Hematopoietic multipotent progenitor cell treated with erythropoietin and hydrocortisone succinate and interleukin-3 and kit ligand, for 8 days (in vitro differentiated cells): ENCODE results near the gene TREH.
"Not testable (repeated sequence)": the region's sequence is repeated elsewhere in the genome, so short reads cannot be mapped to it uniquely, and the experiment has no call there.

Experiments used
- DNase-seq: peaks from one replicate; pipeline ENCODE4 v3.0.0-alpha.2; 2015

TREH gene

DNA sequence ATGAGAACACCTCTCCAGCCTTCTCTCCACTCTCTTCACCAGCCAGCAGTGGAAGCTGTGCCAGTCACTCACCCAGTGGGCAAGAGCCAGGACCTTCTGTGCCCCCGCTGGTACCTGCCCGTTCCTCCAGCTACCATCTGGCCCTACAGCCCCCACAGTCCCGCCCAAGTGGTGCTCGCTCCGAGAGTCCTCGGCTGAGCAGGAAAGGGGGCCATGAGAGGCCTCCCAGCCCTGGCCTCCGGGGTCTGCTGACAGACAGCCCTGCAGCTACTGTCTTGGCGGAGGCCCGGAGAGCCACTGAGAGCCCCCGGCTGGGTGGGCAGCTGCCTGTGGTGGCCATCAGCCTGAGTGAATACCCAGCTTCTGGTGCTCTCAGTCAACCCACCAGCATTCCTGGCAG is 51.9 kb downstream of the TREH start:
- no peak for DNase-seq

DNA sequence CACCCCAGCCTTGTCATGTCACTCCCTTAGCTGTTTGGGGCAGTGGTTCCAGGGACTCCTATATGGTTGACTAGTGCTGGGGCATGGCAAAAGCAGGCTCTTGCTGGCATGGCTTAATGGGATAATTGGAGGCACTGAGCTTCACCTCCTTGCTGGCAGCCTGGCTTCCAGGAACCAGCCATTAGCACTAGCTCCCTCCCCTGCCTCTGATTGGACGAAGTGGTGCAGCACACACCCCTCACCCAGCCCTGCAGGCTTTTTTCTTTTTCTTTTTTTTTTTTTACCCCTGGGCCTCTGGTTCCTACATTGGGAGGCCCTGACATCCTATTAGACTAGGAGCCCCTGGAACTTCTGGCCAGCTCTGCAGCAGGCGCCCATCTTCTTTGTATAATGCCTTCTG is 53.5 kb downstream of the TREH start:
- peak; percentile 36 for DNase-seq

- DNase-seq = no peak
These were observed 54.3 kb downstream of the TREH start for GRCh38 chr11:118625036-118625690.

- no peak for DNase-seq
These were observed 56.2 kb downstream of the TREH start for GRCh38 chr11:118623269-118623655.

- no peak for DNase-seq
These were observed 56.8 kb downstream of the TREH start for GRCh38 chr11:118622376-118623268.

DNA sequence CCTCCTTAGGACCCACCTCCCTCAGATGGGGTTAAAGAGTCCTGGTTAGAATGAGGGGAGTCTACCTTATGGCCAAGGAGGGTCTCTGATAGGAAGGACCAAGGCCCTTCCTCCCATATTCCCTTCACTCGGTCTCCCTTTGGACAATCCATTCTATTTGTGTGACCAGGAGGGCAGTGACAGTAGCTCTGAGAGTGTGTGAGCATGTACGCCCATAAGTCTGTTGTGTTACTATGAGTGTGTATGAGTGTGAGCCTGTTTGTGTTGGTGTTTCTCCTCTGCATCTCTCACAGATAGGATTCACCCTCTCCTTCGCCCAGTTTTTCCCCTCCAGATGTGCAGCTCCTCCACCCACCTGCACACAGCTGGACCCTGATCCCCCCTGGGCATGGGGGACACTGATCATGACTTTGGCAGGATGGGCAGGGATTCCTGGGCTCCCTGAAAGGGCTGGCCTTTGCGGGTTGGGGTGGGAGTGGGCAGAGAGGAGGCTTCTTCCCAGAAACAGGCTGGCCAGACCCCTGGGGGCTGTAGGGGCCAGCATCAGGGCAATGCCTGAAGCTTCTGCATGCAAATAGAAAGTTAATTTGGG is 57.6 kb downstream of the TREH start:
- no peak for DNase-seq

DNA sequence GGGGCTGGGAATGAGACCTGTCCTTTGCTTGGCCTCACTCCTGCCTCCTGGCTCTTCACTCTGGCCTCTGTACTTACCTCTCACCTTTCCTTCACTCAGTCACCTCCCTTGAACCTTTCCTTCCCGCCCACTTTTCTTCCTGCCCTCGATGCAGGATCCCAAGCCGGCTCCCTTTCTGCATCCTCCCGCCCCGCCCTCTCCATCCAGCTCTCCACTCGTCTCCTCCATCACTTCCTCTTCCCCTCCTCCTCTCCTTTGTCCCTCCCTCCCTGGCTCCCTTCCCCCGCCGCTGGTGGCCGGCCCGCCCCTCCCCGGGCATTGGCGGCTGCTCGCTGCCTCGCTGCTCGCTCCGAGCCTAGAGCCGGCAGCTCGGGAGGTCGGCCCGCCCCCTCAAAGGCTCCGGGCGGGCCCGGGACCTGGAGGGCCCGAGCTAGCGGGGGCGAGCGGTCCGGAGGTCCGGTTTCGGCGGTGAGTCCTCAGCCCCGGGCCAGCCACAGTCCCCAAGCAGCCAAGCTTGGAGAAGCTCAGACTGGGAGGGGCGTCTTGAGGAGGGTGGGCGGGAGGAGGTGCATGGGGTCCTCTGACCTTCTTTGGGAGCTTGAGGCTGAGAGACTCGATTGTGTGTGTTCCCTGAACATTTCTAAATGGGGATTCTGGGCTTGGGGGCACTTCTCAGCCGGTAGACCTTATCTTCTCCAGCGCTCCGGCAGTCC is 58.2 kb downstream of the TREH start:
- peak; percentile 24 for DNase-seq

DNA sequence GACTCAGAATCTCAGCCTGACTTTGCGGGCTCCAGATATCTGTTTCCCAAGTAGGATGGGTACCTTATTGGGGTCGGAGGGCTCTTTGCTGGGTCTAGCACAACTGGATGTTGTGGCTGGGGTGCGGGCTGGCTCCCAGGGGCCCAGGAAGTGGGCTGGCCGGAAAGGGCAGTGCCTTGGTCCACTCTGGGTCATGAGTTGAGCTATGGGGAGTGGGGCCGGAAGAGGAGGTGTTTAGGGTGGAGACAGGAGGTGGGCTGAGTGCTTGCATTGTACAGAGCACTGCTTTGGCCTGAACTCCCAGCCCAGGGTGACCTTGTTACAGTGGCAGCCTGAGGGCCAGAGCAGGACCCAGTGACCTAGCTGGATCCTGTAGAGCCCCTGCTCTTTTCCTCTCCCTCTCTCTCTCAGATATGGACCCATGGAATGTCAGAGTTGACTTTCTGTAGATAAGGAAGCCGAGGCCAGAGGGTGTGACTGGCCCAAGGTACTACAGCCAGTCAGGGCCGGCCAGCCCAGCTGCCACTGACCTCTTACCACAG is 58.9 kb downstream of the TREH start:
- DNase-seq = no peak

DNA sequence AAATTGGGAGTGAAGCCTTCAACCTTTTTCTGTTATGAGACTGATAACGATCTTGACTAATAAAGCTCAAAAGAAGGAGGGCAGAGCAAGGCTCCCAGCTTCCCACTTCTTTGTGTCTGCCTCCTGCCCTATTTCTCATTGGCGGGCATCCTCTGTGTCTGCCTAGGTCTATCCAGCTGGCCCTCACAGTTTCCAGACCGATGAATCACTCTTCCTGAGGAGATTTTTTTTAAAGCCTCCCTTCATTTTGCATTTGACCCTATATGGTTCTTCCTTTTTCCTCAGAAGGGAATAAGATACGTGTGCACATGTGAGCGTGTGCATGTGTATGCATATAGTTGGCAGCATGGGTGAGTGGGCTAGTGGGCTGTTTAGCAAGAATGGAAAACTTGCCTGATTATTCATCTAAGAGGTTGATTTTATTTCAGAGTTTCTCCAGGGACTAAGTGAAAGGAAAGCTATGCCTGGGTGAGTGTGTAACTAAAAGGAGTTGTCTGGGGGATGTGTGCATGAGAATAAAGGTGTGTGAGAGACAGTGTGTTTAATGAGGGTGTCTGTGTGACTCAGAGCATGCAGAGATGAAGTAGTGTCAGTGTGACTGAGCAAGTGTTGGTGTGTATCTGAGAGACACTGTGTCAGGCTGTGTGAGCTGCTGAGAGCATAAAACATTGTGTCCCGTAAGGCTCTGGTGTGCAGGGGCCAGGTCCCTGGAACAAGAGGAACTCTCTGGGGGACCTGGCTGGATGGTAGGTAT is 59.8 kb downstream of the TREH start:
- DNase-seq = no peak

- DNase-seq = no peak
These were observed 60.5 kb downstream of the TREH start for GRCh38 chr11:118618991-118619375.

GRCh38 chr11:118618115-118618990 is 61.1 kb downstream of the TREH start:
- no peak for DNase-seq

- DNase-seq = no peak
These were observed 63.5 kb downstream of the TREH start for GRCh38 chr11:118615976-118616371.

DNA sequence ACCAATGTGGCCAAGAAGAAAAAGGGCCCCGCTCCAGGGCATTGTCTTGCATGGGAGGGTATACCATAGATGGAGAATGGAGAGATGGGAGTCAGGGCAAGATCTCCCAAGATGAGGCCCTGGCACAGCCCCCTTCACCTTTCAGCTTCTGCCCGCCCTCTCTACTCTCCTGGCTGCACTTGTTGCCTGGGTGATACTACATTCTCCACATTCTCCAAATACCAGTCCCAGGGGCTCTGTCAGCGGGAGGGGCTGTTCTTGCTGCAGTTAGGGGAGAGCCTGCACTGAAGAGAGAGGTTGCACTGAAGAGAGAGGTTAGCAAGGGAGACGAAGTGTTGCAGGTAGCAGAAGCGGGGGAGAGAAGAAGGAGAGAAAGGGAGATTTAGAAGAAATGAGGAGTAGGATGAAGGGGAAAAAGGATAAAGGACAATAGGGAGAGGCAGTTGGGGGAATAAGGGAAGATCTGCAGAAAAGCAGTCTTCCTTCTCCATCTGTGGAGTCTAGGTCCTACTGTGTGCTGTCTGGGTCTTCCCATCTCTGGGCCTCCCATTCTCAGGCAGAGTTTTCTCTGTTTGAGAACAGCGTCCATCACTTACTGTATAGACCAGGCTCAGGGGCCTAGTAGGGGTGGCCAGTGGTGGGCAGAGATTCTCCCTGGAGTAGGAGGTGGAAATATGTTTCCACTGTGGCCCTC is 64.0 kb downstream of the TREH start:
- no peak for DNase-seq

DNA sequence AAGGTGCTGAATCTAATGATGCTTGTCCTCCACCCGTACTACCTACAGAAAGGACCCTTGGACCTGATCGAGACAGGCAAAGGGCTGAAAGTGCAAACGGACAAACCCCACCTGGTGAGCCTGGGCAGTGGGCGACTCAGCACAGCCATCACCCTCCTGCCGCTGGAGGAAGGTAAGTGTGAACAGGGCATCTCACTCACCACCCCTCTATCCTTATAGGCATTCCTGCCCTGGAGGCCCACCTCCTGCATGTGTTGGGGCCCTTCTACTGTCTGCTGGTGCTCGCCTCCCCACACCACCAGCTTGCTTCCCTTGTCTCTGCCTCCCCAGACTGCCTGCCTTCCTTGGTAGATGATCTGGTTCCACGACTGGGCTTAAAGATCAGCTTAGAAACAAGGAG is 64.9 kb downstream of the TREH start:
- no peak for DNase-seq

DNA sequence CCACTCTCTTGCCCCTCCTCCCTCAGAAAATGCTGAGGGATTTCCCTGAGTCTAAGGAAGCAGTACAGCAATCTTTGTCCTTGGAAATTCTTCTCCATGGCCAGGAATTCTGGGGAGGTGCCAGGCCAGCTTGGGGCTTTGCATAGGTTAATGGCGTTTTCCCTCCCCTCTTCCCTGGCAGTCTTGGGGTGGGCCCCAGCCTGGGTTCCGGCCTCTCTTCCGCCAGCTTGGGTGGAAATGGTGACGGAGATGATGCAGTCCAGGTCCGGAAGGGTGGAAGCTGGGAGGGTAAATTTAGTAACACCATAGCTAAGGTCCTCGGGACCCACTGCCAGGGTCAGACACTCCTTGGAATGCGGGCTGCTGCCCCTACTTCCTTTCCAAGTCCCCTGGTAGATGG is 67.1 kb downstream of the TREH start:
- no peak for DNase-seq

GRCh38 chr11:118611433-118611795 is 68.0 kb downstream of the TREH start:
- DNase-seq = not testable (repeated sequence)

GRCh38 chr11:118610773-118611432 is 68.5 kb downstream of the TREH start:
- DNase-seq = peak; percentile 63

- DNase-seq = no peak
These were observed 69.2 kb downstream of the TREH start for GRCh38 chr11:118610225-118610772.

DNA sequence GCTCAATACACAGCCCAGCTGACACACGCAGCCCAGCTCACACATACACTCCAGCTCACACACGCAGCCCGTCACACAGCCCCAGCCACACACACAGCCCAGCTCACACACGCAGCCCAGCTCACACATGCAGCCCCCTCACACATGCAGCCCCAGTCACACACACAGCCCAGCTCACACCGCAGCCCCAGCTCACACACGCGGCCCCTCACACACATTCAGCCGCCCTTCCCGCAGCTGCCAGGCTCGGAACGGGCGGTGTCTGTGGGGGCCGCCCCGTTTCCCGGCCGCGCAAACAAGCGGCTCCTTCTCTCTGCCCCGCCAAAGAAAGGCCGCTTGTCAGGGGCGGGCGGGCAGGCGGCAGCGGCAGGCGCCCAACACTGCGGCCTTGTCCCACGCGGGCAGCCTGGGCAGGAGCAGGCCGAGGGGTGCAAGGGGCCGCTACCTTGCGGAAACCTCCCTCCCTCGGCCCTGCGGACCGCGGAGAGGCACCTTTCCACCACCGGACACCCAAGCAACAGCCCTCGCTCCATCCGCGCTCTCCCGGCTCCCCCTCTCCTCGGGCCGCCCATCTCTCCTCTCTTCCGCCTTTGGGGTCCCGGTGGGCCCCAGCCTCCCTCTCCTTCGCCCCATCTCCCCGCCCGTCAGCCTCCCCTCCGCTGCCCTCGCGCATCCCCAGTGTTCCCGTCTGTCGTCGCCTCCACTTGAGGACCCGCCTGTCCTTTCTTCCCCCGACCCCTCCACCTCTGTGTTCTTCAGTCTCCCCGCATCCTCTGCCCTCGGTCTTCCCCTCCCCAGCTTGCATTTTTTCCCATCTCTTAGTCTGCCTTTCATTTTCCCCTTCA is 69.8 kb downstream of the TREH start:
- peak; percentile 14 for DNase-seq
